ENCODE data around the gene PSMA7.

PSMA7 gene

DNA sequence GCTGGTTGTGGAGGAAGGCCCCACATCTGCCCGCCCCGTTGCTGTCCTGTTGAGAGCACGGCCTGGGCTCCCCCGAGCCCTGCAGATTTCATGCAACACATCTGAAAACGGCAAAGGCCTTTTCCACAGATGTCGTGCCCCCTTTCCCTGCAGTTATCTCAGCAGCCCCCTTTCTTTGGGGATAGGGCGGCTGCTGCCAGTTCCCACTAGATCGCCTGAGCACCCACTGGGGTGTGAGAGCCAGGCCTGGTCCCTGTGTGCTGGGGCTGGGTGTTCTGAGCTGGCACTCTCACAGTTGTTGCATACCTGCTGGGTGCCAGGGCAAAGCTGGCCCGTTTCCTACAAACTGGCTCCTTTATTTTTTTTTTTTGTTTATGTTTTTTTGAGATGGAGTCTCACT, 27.3 kb upstream of the PSMA7 start:
- Histone ChIP-seq H3K9ac (ENCODE audit: low read length in 2 of 2) (no peak overlapping the region), H3K4me3 (ENCODE audit: low read length in 2 of 2) (no peak overlapping the region), H3K27ac (ENCODE audit: low read length) (no peak overlapping the region), H3K4me1 (ENCODE audit: control insufficient read depth, insufficient read depth, low read length) (no peaks in the 10 kb centered on the region), H3K27me3 (ENCODE audit: control insufficient read depth in 1 of 2, insufficient read depth in 2 of 2, low read length in 2 of 2) (no peaks in the 10 kb centered on the region), H3K9me3 (ENCODE audit: control insufficient read depth in 2 of 2, low read length in 2 of 2) (no peaks in the 10 kb centered on the region), H3K36me3 (ENCODE audit: control insufficient read depth in 2 of 2, insufficient read depth in 2 of 2, low read length in 2 of 2) (peaks cover 15 to 22% of the 10 kb centered on the region in 2 donors)

DNA sequence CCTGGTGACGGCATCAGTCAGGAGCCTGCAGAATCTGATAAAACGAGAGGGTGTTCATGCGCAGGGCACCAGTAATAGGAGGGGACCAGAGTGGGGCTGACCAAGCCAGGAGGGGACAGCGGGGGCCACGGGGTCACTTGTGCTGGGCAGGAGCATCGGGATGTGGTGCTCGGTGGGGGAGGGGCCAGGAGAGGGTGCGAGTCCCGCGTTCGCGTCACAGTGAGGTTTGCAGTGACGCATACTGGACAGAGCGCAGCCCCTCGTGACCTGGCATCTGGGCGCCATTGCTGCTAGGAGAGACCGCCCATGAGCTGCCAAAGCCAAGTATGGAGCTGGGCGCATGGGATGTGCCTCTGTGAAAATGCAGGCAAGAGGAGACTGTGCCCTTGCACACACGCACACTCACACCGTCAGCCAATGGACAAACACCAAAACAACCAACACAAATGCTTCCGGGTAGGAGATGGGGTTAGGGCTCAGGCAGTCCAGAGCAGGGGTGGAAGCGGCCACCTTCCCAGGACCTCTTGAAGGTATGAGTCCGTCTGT, 25.8 kb upstream of the PSMA7 start:
- peaks cover 12 to 26% of the 10 kb centered on the region in 2 donors for H3K36me3 ChIP-seq (ENCODE audit: control insufficient read depth in 2 of 2, insufficient read depth in 2 of 2, low read length in 2 of 2)
- no peaks in the 10 kb centered on the region for H3K4me1 ChIP-seq (ENCODE audit: control insufficient read depth, insufficient read depth, low read length)
- H3K4me3 ChIP-seq (ENCODE audit: low read length in 2 of 2): no peak overlapping the region
- H3K9ac ChIP-seq (ENCODE audit: low read length in 2 of 2): no peak overlapping the region
- H3K27ac ChIP-seq (ENCODE audit: low read length): no peak overlapping the region
- no peaks in the 10 kb centered on the region for H3K27me3 ChIP-seq (ENCODE audit: control insufficient read depth in 1 of 2, insufficient read depth in 2 of 2, low read length in 2 of 2)
- no peaks in the 10 kb centered on the region for H3K9me3 ChIP-seq (ENCODE audit: control insufficient read depth in 2 of 2, low read length in 2 of 2)

DNA sequence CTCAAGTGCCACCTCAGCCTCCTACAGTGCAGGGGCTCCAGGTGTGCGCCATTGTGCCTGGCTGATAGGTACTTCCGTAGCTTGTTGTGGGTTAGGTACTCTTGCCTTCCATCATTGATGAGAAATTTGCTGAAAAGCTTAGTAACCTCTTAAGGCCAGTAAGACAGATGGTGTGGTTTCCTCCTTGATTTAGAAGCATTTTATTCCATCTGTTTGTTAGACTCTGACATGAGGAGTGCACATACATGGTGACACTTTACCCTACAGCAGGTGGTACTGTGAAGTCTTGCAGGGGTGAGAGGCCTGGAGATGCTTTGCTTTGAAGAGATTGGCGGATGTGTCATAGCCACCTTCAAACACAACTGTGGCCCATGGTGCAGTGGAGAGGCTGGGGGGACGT, 24.9 kb upstream of the PSMA7 start:
- H3K36me3 ChIP-seq (ENCODE audit: control insufficient read depth in 2 of 2, insufficient read depth in 2 of 2, low read length in 2 of 2): peaks cover 12 to 30% of the 10 kb centered on the region in 2 donors
- no peaks in the 10 kb centered on the region for H3K9me3 ChIP-seq (ENCODE audit: control insufficient read depth in 2 of 2, low read length in 2 of 2)
- no peak overlapping the region for H3K27ac ChIP-seq (ENCODE audit: low read length)

DNA sequence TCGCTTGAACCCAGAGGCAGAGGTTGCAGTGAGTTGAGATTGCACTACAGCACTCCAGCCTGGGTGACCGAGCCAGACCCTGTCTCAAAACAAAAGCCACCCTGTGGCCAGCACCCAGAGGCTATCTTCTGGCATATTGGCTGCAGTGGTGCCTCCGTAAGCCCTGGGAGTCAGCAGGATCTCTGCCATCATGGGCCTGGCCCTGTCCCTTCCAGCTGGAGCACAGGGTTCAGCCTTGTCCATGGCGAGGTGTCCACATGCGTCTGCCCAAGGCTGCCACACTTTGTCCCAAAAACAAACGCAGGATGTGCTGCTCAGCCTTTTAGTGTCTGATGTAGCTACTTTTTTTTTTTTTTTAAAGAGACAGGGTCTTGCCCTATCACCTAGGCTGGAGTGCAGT, 24.3 kb upstream of the PSMA7 start:
- Histone ChIP-seq H3K36me3 (ENCODE audit: control insufficient read depth in 2 of 2, insufficient read depth in 2 of 2, low read length in 2 of 2) (peaks cover 15 to 33% of the 10 kb centered on the region in 2 donors), H3K9ac (ENCODE audit: low read length in 2 of 2) (no peak overlapping the region), H3K9me3 (ENCODE audit: control insufficient read depth in 2 of 2, low read length in 2 of 2) (no peaks in the 10 kb centered on the region), H3K27ac (ENCODE audit: low read length) (no peak overlapping the region), H3K4me3 (ENCODE audit: low read length in 2 of 2) (no peak overlapping the region), H3K27me3 (ENCODE audit: control insufficient read depth in 1 of 2, insufficient read depth in 2 of 2, low read length in 2 of 2) (no peaks in the 10 kb centered on the region), H3K4me1 (ENCODE audit: control insufficient read depth, insufficient read depth, low read length) (no peaks in the 10 kb centered on the region)

More for the DNA sequence above, 24.9 kb upstream of the PSMA7 start:
- H3K9ac ChIP-seq (ENCODE audit: low read length in 2 of 2): no peak overlapping the region
- no peak overlapping the region for H3K4me3 ChIP-seq (ENCODE audit: low read length in 2 of 2)
- no peaks in the 10 kb centered on the region for H3K4me1 ChIP-seq (ENCODE audit: control insufficient read depth, insufficient read depth, low read length)
- no peaks in the 10 kb centered on the region for H3K27me3 ChIP-seq (ENCODE audit: control insufficient read depth in 1 of 2, insufficient read depth in 2 of 2, low read length in 2 of 2)

DNA sequence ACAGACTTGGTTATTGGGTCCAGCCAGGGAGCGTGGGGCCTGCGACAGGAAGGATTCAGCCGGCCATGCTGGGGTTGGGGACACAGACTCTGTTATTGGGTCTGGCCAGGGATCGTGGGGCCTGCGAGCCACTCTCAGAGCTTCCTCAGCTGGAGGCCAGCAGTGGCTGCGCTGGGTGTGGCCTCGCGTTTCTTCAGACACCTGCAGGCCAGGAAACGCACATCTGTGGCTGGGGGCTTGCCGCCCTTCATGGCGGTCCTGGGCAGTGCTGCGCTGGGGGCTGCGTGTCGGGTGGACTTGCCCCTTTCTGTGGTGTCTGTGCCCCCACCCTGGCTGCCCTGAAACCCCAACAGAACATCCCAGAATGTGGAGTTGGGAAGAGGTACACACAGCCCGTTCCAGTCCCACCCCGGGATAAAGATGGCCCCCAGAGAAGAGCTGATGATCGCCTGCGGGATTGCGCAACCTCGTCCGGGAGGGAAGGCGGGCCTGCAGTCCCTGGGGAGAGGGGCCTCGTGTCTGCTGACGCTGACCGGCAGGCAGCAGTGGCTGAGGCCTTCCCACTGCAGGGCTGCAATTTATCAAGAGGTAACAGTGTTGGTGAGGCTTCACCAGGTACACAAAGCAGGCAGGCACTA, 22.7 kb upstream of the PSMA7 start:
- Histone ChIP-seq H3K9ac (ENCODE audit: low read length in 2 of 2) (no peak overlapping the region), H3K9me3 (ENCODE audit: control insufficient read depth in 2 of 2, low read length in 2 of 2) (no peaks in the 10 kb centered on the region), H3K27ac (ENCODE audit: low read length) (no peak overlapping the region), H3K27me3 (ENCODE audit: control insufficient read depth in 1 of 2, insufficient read depth in 2 of 2, low read length in 2 of 2) (no peaks in the 10 kb centered on the region), H3K36me3 (ENCODE audit: control insufficient read depth in 2 of 2, insufficient read depth in 2 of 2, low read length in 2 of 2) (peaks cover 19 to 40% of the 10 kb centered on the region in 2 donors), H3K4me3 (ENCODE audit: low read length in 2 of 2) (no peak overlapping the region), H3K4me1 (ENCODE audit: control insufficient read depth, insufficient read depth, low read length) (no peaks in the 10 kb centered on the region)

DNA sequence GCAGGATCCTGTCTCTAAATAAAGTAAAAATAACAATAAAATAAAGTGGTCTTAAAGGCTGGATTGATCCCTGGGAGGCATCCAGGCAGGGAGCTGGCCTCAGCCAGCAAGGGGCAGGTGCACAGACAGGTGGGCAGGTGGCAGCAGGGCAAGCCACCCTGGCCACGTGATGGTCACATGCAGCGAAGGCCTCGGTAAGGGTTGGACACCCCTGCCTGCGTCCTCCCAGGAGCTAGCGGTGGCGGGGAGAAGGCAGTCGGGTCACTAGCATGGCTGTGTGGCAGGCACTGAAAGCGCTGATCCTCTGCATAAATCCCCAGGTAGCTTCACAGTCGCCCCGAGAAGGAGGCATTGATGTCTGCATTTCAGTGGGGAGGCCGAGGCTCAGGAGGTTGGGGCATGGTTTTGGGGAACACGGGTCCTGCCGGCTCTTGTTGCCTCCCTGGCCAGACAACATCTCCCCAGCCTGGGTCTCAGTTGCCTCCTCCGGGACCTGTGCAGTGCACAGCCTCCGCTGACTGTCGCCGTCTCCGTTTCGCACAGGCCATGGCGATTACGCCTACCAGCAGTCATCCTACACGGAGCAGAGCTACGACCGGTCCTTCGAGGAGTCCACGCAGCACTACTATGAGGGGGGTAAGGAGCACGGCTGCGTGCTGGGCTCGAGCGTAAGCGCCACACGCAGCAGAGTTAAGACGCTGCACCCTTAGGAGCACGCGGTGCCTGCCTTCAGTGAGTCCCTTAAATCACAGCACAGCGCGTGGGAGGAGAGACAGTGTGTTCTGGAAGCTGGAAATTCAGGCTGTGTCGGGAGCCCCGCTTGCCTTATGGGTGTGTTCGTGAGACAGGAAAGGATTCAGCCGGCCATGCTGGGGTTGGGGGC, 21.9 kb upstream of the PSMA7 start:
- peaks cover 23 to 41% of the 10 kb centered on the region in 2 donors for H3K36me3 ChIP-seq (ENCODE audit: control insufficient read depth in 2 of 2, insufficient read depth in 2 of 2, low read length in 2 of 2)
- no peak overlapping the region for H3K9ac ChIP-seq (ENCODE audit: low read length in 2 of 2)

DNA sequence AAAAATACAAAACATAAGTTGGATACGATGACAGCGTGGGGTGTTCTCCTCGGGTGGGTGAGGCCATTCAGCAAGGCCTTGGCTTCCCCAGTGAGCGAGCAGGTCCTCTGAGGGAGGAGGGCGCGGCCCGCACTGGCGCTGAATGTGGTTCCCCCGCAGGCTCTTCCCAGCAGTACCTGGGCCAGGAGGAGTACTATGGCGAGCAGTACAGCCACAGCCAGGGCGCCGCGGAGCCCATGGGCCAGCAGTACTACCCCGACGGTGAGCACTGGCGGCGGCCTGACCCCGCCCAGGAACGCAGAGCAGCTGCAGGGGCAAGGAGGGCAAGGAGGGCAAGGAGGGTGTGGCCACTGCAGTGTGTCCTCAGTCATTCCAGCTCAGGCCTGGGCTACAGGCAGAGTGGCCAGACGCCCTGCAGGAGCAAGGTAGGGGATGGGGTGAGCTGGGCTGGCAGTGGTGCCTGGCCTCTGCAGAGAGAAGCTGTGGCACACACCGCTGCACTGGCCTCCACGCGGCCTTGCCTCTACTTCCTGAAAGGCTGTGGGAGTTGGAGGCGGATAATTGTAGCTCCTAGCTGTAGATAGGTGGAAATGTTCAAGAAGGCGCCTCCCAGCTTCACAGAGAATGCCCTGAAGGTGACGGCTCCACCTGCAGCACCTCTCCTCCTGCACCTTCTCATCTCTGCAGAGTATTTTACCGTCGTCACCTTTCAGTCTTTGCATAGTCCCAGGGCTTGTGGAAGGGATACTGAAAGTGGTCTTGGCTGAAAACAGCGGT, 21.0 kb upstream of the PSMA7 start:
- H3K27ac ChIP-seq (ENCODE audit: low read length): no peak overlapping the region
- peaks cover 23 to 42% of the 10 kb centered on the region in 2 donors for H3K36me3 ChIP-seq (ENCODE audit: control insufficient read depth in 2 of 2, insufficient read depth in 2 of 2, low read length in 2 of 2)
- H3K4me3 ChIP-seq (ENCODE audit: low read length in 2 of 2): no peak overlapping the region
- no peak overlapping the region for H3K9ac ChIP-seq (ENCODE audit: low read length in 2 of 2)
- no peaks in the 10 kb centered on the region for H3K4me1 ChIP-seq (ENCODE audit: control insufficient read depth, insufficient read depth, low read length)
- no peaks in the 10 kb centered on the region for H3K27me3 ChIP-seq (ENCODE audit: control insufficient read depth in 1 of 2, insufficient read depth in 2 of 2, low read length in 2 of 2)
- no peaks in the 10 kb centered on the region for H3K9me3 ChIP-seq (ENCODE audit: control insufficient read depth in 2 of 2, low read length in 2 of 2)

More for the DNA sequence above, 21.9 kb upstream of the PSMA7 start:
- Histone ChIP-seq H3K27me3 (ENCODE audit: control insufficient read depth in 1 of 2, insufficient read depth in 2 of 2, low read length in 2 of 2) (no peaks in the 10 kb centered on the region), H3K4me1 (ENCODE audit: control insufficient read depth, insufficient read depth, low read length) (no peaks in the 10 kb centered on the region), H3K9me3 (ENCODE audit: control insufficient read depth in 2 of 2, low read length in 2 of 2) (no peaks in the 10 kb centered on the region), H3K27ac (ENCODE audit: low read length) (no peak overlapping the region), H3K4me3 (ENCODE audit: low read length in 2 of 2) (no peak overlapping the region)

DNA sequence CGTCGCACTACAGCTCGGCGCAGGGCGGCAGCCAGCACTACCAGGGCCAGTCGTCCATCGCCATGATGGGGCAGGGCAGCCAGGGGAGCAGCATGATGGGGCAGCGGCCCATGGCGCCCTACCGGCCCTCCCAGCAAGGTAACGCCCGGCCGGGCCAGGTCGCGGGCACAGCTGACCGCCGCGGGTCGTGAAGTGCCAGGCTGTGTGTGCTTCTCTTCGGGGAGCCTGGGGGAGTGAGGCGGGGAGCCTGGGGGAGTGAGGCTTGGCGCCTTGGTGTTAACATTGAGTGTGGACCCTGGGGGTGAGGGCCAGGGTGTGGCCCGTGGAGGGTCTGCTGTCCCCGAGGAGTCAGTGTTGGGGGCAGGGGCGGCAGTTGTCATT, 20.3 kb upstream of the PSMA7 start:
- H3K36me3 ChIP-seq (ENCODE audit: control insufficient read depth in 2 of 2, insufficient read depth in 2 of 2, low read length in 2 of 2): peaks cover 23 to 42% of the 10 kb centered on the region in 2 donors
- no peaks in the 10 kb centered on the region for H3K27me3 ChIP-seq (ENCODE audit: control insufficient read depth in 1 of 2, insufficient read depth in 2 of 2, low read length in 2 of 2)
- H3K9me3 ChIP-seq (ENCODE audit: control insufficient read depth in 2 of 2, low read length in 2 of 2): no peaks in the 10 kb centered on the region
- H3K9ac ChIP-seq (ENCODE audit: low read length in 2 of 2): no peak overlapping the region
- no peaks in the 10 kb centered on the region for H3K4me1 ChIP-seq (ENCODE audit: control insufficient read depth, insufficient read depth, low read length)
- H3K4me3 ChIP-seq (ENCODE audit: low read length in 2 of 2): no peak overlapping the region
- H3K27ac ChIP-seq (ENCODE audit: low read length): no peak overlapping the region

DNA sequence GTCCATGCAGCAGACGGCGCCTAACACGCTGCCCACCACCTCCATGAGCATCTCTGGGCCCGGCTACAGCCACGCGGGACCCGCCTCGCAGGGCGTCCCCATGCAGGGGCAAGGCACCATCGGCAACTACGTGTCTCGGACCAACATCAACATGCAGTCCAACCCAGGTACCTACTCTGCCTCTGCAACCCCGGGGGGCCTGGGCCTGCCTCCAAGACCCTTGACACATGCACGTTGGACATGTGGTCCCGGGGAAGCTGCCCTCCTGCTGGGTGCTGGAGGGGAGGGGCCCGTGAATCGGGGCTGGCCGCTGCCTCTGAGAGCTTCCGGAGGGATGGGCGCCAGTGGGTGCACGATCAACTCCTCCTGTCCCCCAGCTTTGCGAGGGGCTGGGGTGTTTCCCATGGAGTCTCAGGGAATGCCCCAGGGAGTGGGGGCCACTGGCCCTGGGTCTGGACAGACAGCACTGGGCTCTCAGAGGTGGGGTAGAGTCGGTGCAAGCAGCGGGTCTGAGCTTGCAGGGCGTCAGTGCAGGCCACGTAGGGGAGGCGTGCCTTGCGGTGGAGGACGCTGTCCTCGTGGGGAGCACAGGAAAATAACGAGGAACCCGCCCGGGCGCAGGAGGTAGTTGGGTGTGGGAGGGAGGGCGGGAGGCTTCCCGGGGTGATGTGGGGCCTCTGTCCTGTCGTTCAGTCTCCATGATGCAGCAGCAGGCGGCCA, 19.7 kb upstream of the PSMA7 start:
- no peaks in the 10 kb centered on the region for H3K9me3 ChIP-seq (ENCODE audit: control insufficient read depth in 2 of 2, low read length in 2 of 2)
- H3K36me3 ChIP-seq (ENCODE audit: control insufficient read depth in 2 of 2, insufficient read depth in 2 of 2, low read length in 2 of 2): peaks cover 23 to 40% of the 10 kb centered on the region in 2 donors
- H3K4me3 ChIP-seq (ENCODE audit: low read length in 2 of 2): no peak overlapping the region
- no peaks in the 10 kb centered on the region for H3K4me1 ChIP-seq (ENCODE audit: control insufficient read depth, insufficient read depth, low read length)
- no peak overlapping the region for H3K9ac ChIP-seq (ENCODE audit: low read length in 2 of 2)
- H3K27me3 ChIP-seq (ENCODE audit: control insufficient read depth in 1 of 2, insufficient read depth in 2 of 2, low read length in 2 of 2): no peaks in the 10 kb centered on the region
- H3K27ac ChIP-seq (ENCODE audit: low read length): no peak overlapping the region

DNA sequence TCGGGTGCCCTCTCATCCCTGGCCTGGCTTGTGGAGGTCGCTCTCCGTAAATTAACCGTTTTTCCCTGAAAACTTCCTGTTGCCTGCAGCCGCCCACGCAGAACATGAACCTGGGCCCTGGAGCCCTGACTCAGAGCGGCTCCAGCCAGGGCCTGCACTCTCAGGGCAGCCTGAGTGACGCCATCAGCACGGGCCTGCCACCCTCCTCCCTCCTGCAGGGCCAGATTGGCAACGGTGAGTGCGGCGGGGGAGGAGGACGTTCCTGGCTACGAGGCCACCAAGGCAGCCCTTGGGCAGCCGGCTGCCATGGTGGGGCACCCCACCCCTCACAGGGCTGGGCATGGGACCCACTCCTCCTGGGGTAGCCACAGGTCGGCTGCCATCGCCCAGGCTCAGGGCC, 18.2 kb upstream of the PSMA7 start:
- Histone ChIP-seq H3K27me3 (ENCODE audit: control insufficient read depth in 1 of 2, insufficient read depth in 2 of 2, low read length in 2 of 2) (no peaks in the 10 kb centered on the region), H3K9ac (ENCODE audit: low read length in 2 of 2) (no peak overlapping the region), H3K36me3 (ENCODE audit: control insufficient read depth in 2 of 2, insufficient read depth in 2 of 2, low read length in 2 of 2) (peaks cover 23 to 40% of the 10 kb centered on the region in 2 donors), H3K27ac (ENCODE audit: low read length) (no peak overlapping the region), H3K9me3 (ENCODE audit: control insufficient read depth in 2 of 2, low read length in 2 of 2) (no peaks in the 10 kb centered on the region), H3K4me1 (ENCODE audit: control insufficient read depth, insufficient read depth, low read length) (peaks cover 6% of the 10 kb centered on the region), H3K4me3 (ENCODE audit: low read length in 2 of 2) (no peak overlapping the region)
